DLD1 (cell line): ENCODE results near the gene MISFA.
"Not testable (repeated sequence)": the region's sequence is repeated elsewhere in the genome, so short reads cannot be mapped to it uniquely, and the experiment has no call there.

Experiments used
- in situ Hi-C: cut with HindIII; loops from 2 replicates; pipeline ENCODE4 v1.10.0; 2017; ENCODE audit warnings: low sequenced_read_pairs

The MISFA gene

GRCh38 chr11:18599739-18600230, at the start of gene MISFA:
Gene MISFA, plus strand, starts transcription at chr11:18599789. Its CDS starts 140 bp downstream, at chr11:18599929.
- in situ Hi-C loops, result no loop called here

- in situ Hi-C loops, result no loop called here
Measured at GRCh38 chr11:18563090-18563730, 36.4 kb upstream of the MISFA start.

- in situ Hi-C loops, result no loop called here
Measured at GRCh38 chr11:18564149-18564548, 35.4 kb upstream of the MISFA start.

GRCh38 chr11:18566406-18566805, 33.2 kb upstream of the MISFA start:
- in situ Hi-C loops, result no loop called here

GRCh38 chr11:18567081-18567480, 32.5 kb upstream of the MISFA start:
- in situ Hi-C loops, result no loop called here

- in situ Hi-C loops, result no loop called here
Measured at GRCh38 chr11:18575361-18575760, 24.2 kb upstream of the MISFA start.

- in situ Hi-C loops, result no loop called here
Measured at GRCh38 chr11:18578975-18579598, 20.5 kb upstream of the MISFA start.

- in situ Hi-C loops, result no loop called here
Measured at GRCh38 chr11:18580113-18580766, 19.3 kb upstream of the MISFA start.

- in situ Hi-C loops, result no loop called here
Measured at GRCh38 chr11:18581825-18582224, 17.8 kb upstream of the MISFA start.

GRCh38 chr11:18588297-18589252, 11.0 kb upstream of the MISFA start, which contains the start of gene UEVLD:
Gene UEVLD, minus strand, starts transcription at chr11:18588734. Its CDS starts 80 bp downstream, at chr11:18588654.
- in situ Hi-C loops, result no loop called here

GRCh38 chr11:18590571-18590970, 9.0 kb upstream of the MISFA start:
- in situ Hi-C loops, result no loop called here

GRCh38 chr11:18594088-18594487, 5.5 kb upstream of the MISFA start:
- in situ Hi-C loops, result not testable (repeated sequence)

- in situ Hi-C loops, result no loop called here
Measured at GRCh38 chr11:18594999-18595749, 4.4 kb upstream of the MISFA start.

GRCh38 chr11:18600915-18601569, 1.5 kb downstream of the MISFA start:
- in situ Hi-C loops, result no loop called here

GRCh38 chr11:18608376-18608775, 8.8 kb downstream of the MISFA start:
- in situ Hi-C loops, result no loop called here

- in situ Hi-C loops, result no loop called here
Measured at GRCh38 chr11:18611196-18611595, 11.6 kb downstream of the MISFA start.

GRCh38 chr11:18612394-18612793, 12.8 kb downstream of the MISFA start:
- in situ Hi-C loops, result no loop called here

- in situ Hi-C loops, result no loop called here
Measured at GRCh38 chr11:18614667-18615066, 15.1 kb downstream of the MISFA start.

GRCh38 chr11:18615628-18616392, 16.2 kb downstream of the MISFA start:
- in situ Hi-C loops, result no loop called here
